OCI-LY1 (cell line): ENCODE measurements around the gene SLC39A11.

ENCODE experiments used
- H2AFZ ChIP-seq: fragments of 200-600 bp; sonication (generic), shearing (Covaris generic); 2 replicates; pipeline ENCODE4 v1.6.0; 2014; ENCODE audit warnings: antibody characterized with exemption, mild to moderate bottlenecking, low read length
- H3F3A ChIP-seq: fragments of 200-600 bp; sonication (generic), shearing (Covaris generic); 2 replicates; pipeline ENCODE4 v1.6.0; 2014; ENCODE audit warnings: mild to moderate bottlenecking, antibody characterized with exemption, low read length, moderate library complexity; ENCODE audit not compliant: insufficient read depth
- H3K27ac ChIP-seq: fragments of 200-600 bp; sonication (generic); 2 replicates; pipeline ENCODE4 v1.5.1; 2014; ENCODE audit warnings: low read length, mixed run types, mild to moderate bottlenecking, low read depth; ENCODE audit not compliant: poor library complexity, severe bottlenecking
- H3K27me3 ChIP-seq: fragments of 200-600 bp; sonication (generic); 2 replicates; pipeline ENCODE4 v1.6.0; 2014; ENCODE audit warnings: antibody characterized with exemption, mild to moderate bottlenecking, low read length, moderate library complexity; ENCODE audit not compliant: insufficient read depth
- H3K36me3 ChIP-seq: fragments of 200-600 bp; sonication (generic); 2 replicates; pipeline ENCODE4 v1.6.1; 2014; ENCODE audit warnings: mild to moderate bottlenecking, antibody characterized with exemption, low read length, moderate library complexity, mixed read lengths; ENCODE audit not compliant: insufficient read depth
- H3K4me1 ChIP-seq: fragments of 200-600 bp; sonication (generic); 2 replicates; pipeline ENCODE4 v1.5.1; 2014; ENCODE audit warnings: mild to moderate bottlenecking, low read length, moderate library complexity; ENCODE audit not compliant: insufficient read depth, severe bottlenecking
- H3K4me2 ChIP-seq: fragments of 200-600 bp; sonication (generic), shearing (Covaris generic); 2 replicates; pipeline ENCODE4 v1.6.1; 2014; ENCODE audit warnings: low read length
- H3K4me3 ChIP-seq: fragments of 200-600 bp; sonication (generic); 2 replicates; pipeline ENCODE4 v1.5.1; 2014; ENCODE audit warnings: low read length, low read depth, mild to moderate bottlenecking, mixed read lengths; ENCODE audit not compliant: poor library complexity, severe bottlenecking
- H3K79me2 ChIP-seq: fragments of 200-600 bp; shearing (Covaris generic); 2 replicates; pipeline ENCODE4 v1.6.1; 2016; ENCODE audit warnings: mixed run types, low read length, mixed read lengths; ENCODE audit not compliant: insufficient read depth
- H3K9ac ChIP-seq: fragments of 200-600 bp; sonication (generic), shearing (Covaris generic); 2 replicates; pipeline ENCODE4 v1.6.1; 2014; ENCODE audit warnings: mild to moderate bottlenecking, low read length, mixed read lengths
- H3K9me2 ChIP-seq: fragments of 200-600 bp; sonication (generic), shearing (Covaris generic); 2 replicates; pipeline ENCODE4 v1.6.1; 2014; ENCODE audit warnings: low read depth, mild to moderate bottlenecking, low read length, mixed read lengths
- H3K9me3 ChIP-seq: fragments of 200-600 bp; shearing (Covaris generic); 2 replicates; pipeline ENCODE4 v1.6.1; 2014; ENCODE audit warnings: low read length, mixed read lengths
- H4K20me1 ChIP-seq: fragments of 200-600 bp; sonication (generic), shearing (Covaris generic); 2 replicates; pipeline ENCODE4 v1.6.0; 2016; ENCODE audit warnings: mild to moderate bottlenecking, low read length; ENCODE audit not compliant: insufficient read depth
- CTCF ChIP-seq: fragments of 200-600 bp; sonication (generic), shearing (Covaris generic); IDR thresholded peaks from 2 replicates; pipeline ENCODE4 v1.5.1; 2017; ENCODE audit warnings: mild to moderate bottlenecking, antibody characterized with exemption, low read length, moderate library complexity, mixed read lengths
- EZH2 ChIP-seq: fragments of 200-600 bp; sonication (generic), shearing (Covaris generic); IDR thresholded peaks from 2 replicates; pipeline ENCODE4 v1.8.0; 2017; ENCODE audit warnings: borderline replicate concordance, mixed run types, mild to moderate bottlenecking, antibody characterized with exemption, low read length, moderate library complexity, mixed read lengths

SLC39A11 gene

GRCh38 chr17:72699545-72699944, 392.9 kb downstream of the SLC39A11 start:
- H3K9me2 ChIP-seq = no peaks in the 10 kb centered on the region

GRCh38 chr17:72697602-72698146, 394.8 kb downstream of the SLC39A11 start:
- no peak overlapping the region for H3K4me3 ChIP-seq
- H3K4me1 ChIP-seq = no peaks in the 10 kb centered on the region
- no peaks in the 10 kb centered on the region for H3K27me3 ChIP-seq
- no peak overlapping the region for H3K4me2 ChIP-seq
- no peaks in the 10 kb centered on the region for H3K9me3 ChIP-seq
- no peak overlapping the region for H2AFZ ChIP-seq
- no peak overlapping the region for H3K9ac ChIP-seq
- no peaks in the 10 kb centered on the region for H3K9me2 ChIP-seq
- no peak overlapping the region for H3K27ac ChIP-seq
- no peaks in the 10 kb centered on the region for H3K79me2 ChIP-seq
- no peaks in the 10 kb centered on the region for H4K20me1 ChIP-seq
- H3K36me3 ChIP-seq = no peaks in the 10 kb centered on the region
- TF ChIP-seq CTCF (no peak), EZH2 (no peak)
- H3F3A ChIP-seq = no peaks in the 10 kb centered on the region

More at GRCh38 chr17:72699545-72699944, 392.9 kb downstream of the SLC39A11 start:
- Histone ChIP-seq H3K9ac (no peak overlapping the region), H3K9me3 (no peaks in the 10 kb centered on the region), H2AFZ (no peak overlapping the region), H3K27me3 (no peaks in the 10 kb centered on the region), H3K4me1 (no peaks in the 10 kb centered on the region), H4K20me1 (no peaks in the 10 kb centered on the region), H3K4me2 (no peak overlapping the region), H3K36me3 (no peaks in the 10 kb centered on the region), H3F3A (no peaks in the 10 kb centered on the region), H3K79me2 (no peaks in the 10 kb centered on the region), H3K27ac (no peak overlapping the region), H3K4me3 (no peak overlapping the region)
- TF ChIP-seq EZH2 (no peak), CTCF (no peak)

- H3K27ac ChIP-seq = no peak overlapping the region
- H3K9me2 ChIP-seq = no peaks in the 10 kb centered on the region
- H3K4me1 ChIP-seq = no peaks in the 10 kb centered on the region
- no peaks in the 10 kb centered on the region for H3K9me3 ChIP-seq
- H3K4me2 ChIP-seq = no peak overlapping the region
- H3K9ac ChIP-seq = no peak overlapping the region
- H4K20me1 ChIP-seq = no peaks in the 10 kb centered on the region
- no peaks in the 10 kb centered on the region for H3K79me2 ChIP-seq
- no peaks in the 10 kb centered on the region for H3K27me3 ChIP-seq
- TF ChIP-seq CTCF = no peak
- no peak for TF ChIP-seq EZH2
- no peaks in the 10 kb centered on the region for H3K36me3 ChIP-seq
- H3F3A ChIP-seq = no peaks in the 10 kb centered on the region
- no peak overlapping the region for H2AFZ ChIP-seq
- H3K4me3 ChIP-seq = no peak overlapping the region
These were observed 395.8 kb downstream of the SLC39A11 start for GRCh38 chr17:72696721-72697120.
